DND-41 (cell line): ENCODE data around the gene NINL.
"Not testable (repeated sequence)": the region's sequence is repeated elsewhere in the genome, so short reads cannot be mapped to it uniquely, and the experiment has no call there.

ENCODE experiments used
- ATAC-seq: fragments of 200-7000 bp; cut with Tn5 transposase; 3 replicates; pipeline ENCODE4 v1.9.1; 2021; ENCODE audit warnings: low read depth; ENCODE audit not compliant: insufficient read depth
- DNase-seq: peaks from one replicate; pipeline ENCODE4 v3.0.0-alpha.2; 2020
- H2AFZ ChIP-seq: 2 replicates; pipeline ENCODE4 v1.6.0; 2012; ENCODE audit warnings: low read depth, low read length
- H3K27ac ChIP-seq: 2 replicates; pipeline ENCODE4 v1.5.1; 2012; ENCODE audit warnings: low read length, inconsistent platforms
- H3K27me3 ChIP-seq: fragments of 200-600 bp; sonication (generic); 2 replicates; pipeline ENCODE4 v1.6.0; 2012; ENCODE audit warnings: low read length, mild to moderate bottlenecking, inconsistent platforms; ENCODE audit not compliant: insufficient read depth, poor library complexity
- H3K36me3 ChIP-seq: 2 replicates; pipeline ENCODE4 v1.5.1; 2012; ENCODE audit warnings: low read length, inconsistent platforms; ENCODE audit not compliant: insufficient read depth
- H3K4me1 ChIP-seq: 2 replicates; pipeline ENCODE4 v1.5.1; 2012; ENCODE audit warnings: mild to moderate bottlenecking, low read length; ENCODE audit not compliant: insufficient read depth
- H3K4me2 ChIP-seq: 2 replicates; pipeline ENCODE4 v1.6.0; 2012; ENCODE audit warnings: mild to moderate bottlenecking, moderate library complexity, low read length, inconsistent platforms; ENCODE audit not compliant: insufficient read depth
- H3K4me3 ChIP-seq, 2 experiments: fragments of 200-600 bp in 1 of 2; shearing (Covaris generic) in 1 of 2; 2 replicates each; pipeline ENCODE4 v1.5.1; 2012 to 2016; ENCODE audit warnings: inconsistent platforms in 2 of 2, low read length in 2 of 2, mild to moderate bottlenecking in 2 of 2, low read depth in 1 of 2, moderate library complexity in 1 of 2
- H3K79me2 ChIP-seq: 2 replicates; pipeline ENCODE4 v1.6.0; 2012; ENCODE audit warnings: low read length, inconsistent platforms; ENCODE audit not compliant: insufficient read depth
- H3K9ac ChIP-seq: 2 replicates; pipeline ENCODE4 v1.6.0; 2012; ENCODE audit warnings: low read depth, mild to moderate bottlenecking, inconsistent platforms, low read length, moderate library complexity
- H3K9me3 ChIP-seq: 2 replicates; pipeline ENCODE4 v1.5.1; 2012; ENCODE audit warnings: low read length, moderate library complexity, mild to moderate bottlenecking, inconsistent platforms; ENCODE audit not compliant: insufficient read depth, severe bottlenecking
- H4K20me1 ChIP-seq: 2 replicates; pipeline ENCODE4 v1.6.0; 2012; ENCODE audit warnings: low read length; ENCODE audit not compliant: insufficient read depth
- CTCF ChIP-seq: IDR thresholded peaks from 2 replicates; pipeline ENCODE4 v1.5.1; 2012; ENCODE audit warnings: borderline replicate concordance, low read length, moderate library complexity, mild to moderate bottlenecking; ENCODE audit not compliant: poor library complexity, severe bottlenecking; ENCODE audit errors: extremely low read depth
- EZH2 ChIP-seq: IDR thresholded peaks from 3 replicates; pipeline ENCODE4 v1.6.1; 2012; ENCODE audit warnings: borderline replicate concordance, low read depth, mild to moderate bottlenecking, moderate library complexity, low read length, inconsistent platforms; ENCODE audit not compliant: severe bottlenecking

The NINL gene

GRCh38 chr20:25606094-25606695, 20.9 kb upstream of the NINL start:
- Histone ChIP-seq H3K4me2 (no peak overlapping the region), H3K4me3 (no peak overlapping the region), H3K27ac (no peak overlapping the region), H3K9me3 (no peaks in the 10 kb centered on the region), H2AFZ (no peak overlapping the region), H3K4me1 (no peaks in the 10 kb centered on the region), H4K20me1 (peaks cover 14% of the 10 kb centered on the region; the same call in 1 of the 2 replicates), H3K36me3 (peaks cover 22% of the 10 kb centered on the region), H3K9ac (no peak overlapping the region), H3K27me3 (no peaks in the 10 kb centered on the region), H3K79me2 (peaks cover 21% of the 10 kb centered on the region)
- no peak for DNase-seq
- TF ChIP-seq CTCF, result no peak
- TF ChIP-seq EZH2, result no peak
- ATAC-seq, result 0 out of 3 replicates have a peak, but pooled peaks have one; percentile 17

DNA sequence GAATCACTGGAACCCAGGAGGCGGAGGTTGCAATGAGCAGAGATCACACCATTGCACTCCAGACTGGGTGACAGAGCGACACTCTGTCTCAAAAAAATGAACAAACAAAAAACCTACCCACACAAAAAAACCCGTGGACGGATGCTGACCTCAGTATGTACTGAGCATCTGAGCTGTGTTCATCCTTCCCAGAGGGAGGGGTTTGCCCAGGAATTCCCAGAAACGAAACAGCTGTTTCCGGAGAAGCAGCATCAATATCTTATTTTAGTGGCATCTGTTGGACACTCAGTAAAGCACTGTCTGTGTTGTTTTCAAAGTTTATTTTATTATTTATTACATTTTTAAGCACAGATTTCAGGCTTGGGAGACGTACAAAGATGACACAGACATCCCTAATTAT, 19.8 kb upstream of the NINL start:
- no peak overlapping the region for H2AFZ ChIP-seq

GRCh38 chr20:25604611-25605010, 19.3 kb upstream of the NINL start:
- TF ChIP-seq EZH2, result no peak
- TF ChIP-seq CTCF, result no peak
- no peak overlapping the region for H3K4me2 ChIP-seq
- H4K20me1 ChIP-seq, result peaks cover 5% of the 10 kb centered on the region; the same call in 1 of the 2 replicates
- no peaks in the 10 kb centered on the region for H3K27me3 ChIP-seq
- DNase-seq, result no peak
- no peak overlapping the region for H3K27ac ChIP-seq
- peaks cover 11% of the 10 kb centered on the region for H3K79me2 ChIP-seq
- no peak overlapping the region for H3K4me3 ChIP-seq
- peaks cover 14% of the 10 kb centered on the region for H3K36me3 ChIP-seq
- no peak for ATAC-seq
- H3K9me3 ChIP-seq, result no peaks in the 10 kb centered on the region
- H2AFZ ChIP-seq, result no peak overlapping the region
- H3K4me1 ChIP-seq, result no peaks in the 10 kb centered on the region
- H3K9ac ChIP-seq, result no peak overlapping the region

More for the DNA sequence above, 19.8 kb upstream of the NINL start:
- H4K20me1 ChIP-seq, result peaks cover 11% of the 10 kb centered on the region; the same call in 1 of the 2 replicates
- H3K9ac ChIP-seq, result no peak overlapping the region
- H3K4me1 ChIP-seq, result no peaks in the 10 kb centered on the region
- DNase-seq (no peak), ATAC-seq (no peak)
- H3K9me3 ChIP-seq, result no peaks in the 10 kb centered on the region
- TF ChIP-seq CTCF (no peak), EZH2 (no peak)
- H3K36me3 ChIP-seq, result peaks cover 19% of the 10 kb centered on the region
- no peak overlapping the region for H3K4me2 ChIP-seq
- no peak overlapping the region for H3K4me3 ChIP-seq
- H3K27ac ChIP-seq, result no peak overlapping the region
- peaks cover 16% of the 10 kb centered on the region for H3K79me2 ChIP-seq
- H3K27me3 ChIP-seq, result no peaks in the 10 kb centered on the region

DNA sequence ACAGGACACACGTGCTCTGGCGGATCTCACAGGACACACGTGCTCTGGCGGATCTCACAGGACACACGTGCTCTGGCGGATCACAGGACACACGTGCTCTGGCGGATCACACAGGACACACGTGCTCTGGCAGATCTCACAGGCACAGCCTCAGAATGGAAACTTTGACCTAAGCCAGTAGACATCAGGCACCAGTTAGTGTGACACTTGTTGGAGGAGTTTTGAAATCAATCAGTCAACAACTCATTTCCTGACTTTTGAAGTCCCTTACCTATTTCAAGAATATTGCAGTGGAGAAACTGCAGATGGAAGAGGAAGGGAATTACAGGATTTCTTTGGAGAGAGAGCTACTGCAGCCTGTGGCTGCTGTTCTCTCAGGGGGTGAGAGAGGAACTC, 17.6 kb upstream of the NINL start:
- ATAC-seq, H3K4me3 ChIP-seq, H3K36me3 ChIP-seq, H3K4me2 ChIP-seq, H3K79me2 ChIP-seq, H3K27ac ChIP-seq, DNase-seq, H3K9ac ChIP-seq, H3K9me3 ChIP-seq, H3K27me3 ChIP-seq, H3K4me1 ChIP-seq, H2AFZ ChIP-seq, H4K20me1 ChIP-seq: not testable (repeated sequence)

GRCh38 chr20:25602191-25602913, 17.0 kb upstream of the NINL start:
- H3K27me3 ChIP-seq, H3K27ac ChIP-seq, H3K79me2 ChIP-seq, H3K4me3 ChIP-seq, H3K4me2 ChIP-seq, H2AFZ ChIP-seq, H3K9ac ChIP-seq, H4K20me1 ChIP-seq, H3K9me3 ChIP-seq, H3K36me3 ChIP-seq, ATAC-seq, H3K4me1 ChIP-seq, DNase-seq: not testable (repeated sequence)
